HG02884 (cell line): ENCODE results near the gene APOH.

ENCODE experiments used
- ATAC-seq: cut with Tn5 transposase; IDR thresholded peaks from one replicate; pipeline ENCODE4 v1.9.1; 2021; ENCODE audit warnings: mild to moderate bottlenecking, moderate library complexity; ENCODE audit not compliant: unreplicated experiment

Gene APOH

GRCh38 chr17:66235377-66235994 lies 6.3 kb upstream of the APOH start:
- no peak for ATAC-seq

- ATAC-seq, result no peak
Observed at GRCh38 chr17:66234611-66235010, 5.4 kb upstream of the APOH start.

GRCh38 chr17:66233023-66233753 lies 4.0 kb upstream of the APOH start:
- no peak for ATAC-seq

- ATAC-seq, result no peak
Observed at GRCh38 chr17:66230922-66231591, 1.8 kb upstream of the APOH start.

- ATAC-seq, result no peak
Observed at GRCh38 chr17:66229783-66230538, 746 bp upstream of the APOH start.

GRCh38 chr17:66227212-66228045 lies 1.8 kb downstream of the APOH start:
- no peak for ATAC-seq

- no peak for ATAC-seq
Observed at GRCh38 chr17:66222798-66223350, 6.3 kb downstream of the APOH start.

GRCh38 chr17:66221755-66222530 lies 7.3 kb downstream of the APOH start:
- ATAC-seq, result no peak

- ATAC-seq, result no peak
Observed at GRCh38 chr17:66221343-66221742, 7.9 kb downstream of the APOH start.

- no peak for ATAC-seq
Observed at GRCh38 chr17:66220079-66220835, 9.0 kb downstream of the APOH start.

GRCh38 chr17:66215529-66215911 lies 13.7 kb downstream of the APOH start:
- ATAC-seq, result no peak

- ATAC-seq, result no peak
Observed at GRCh38 chr17:66214884-66215528, 14.2 kb downstream of the APOH start.

- ATAC-seq, result no peak
Observed at GRCh38 chr17:66211047-66211810, 18.0 kb downstream of the APOH start.

- ATAC-seq, result no peak
Observed at GRCh38 chr17:66210208-66210574, 19.0 kb downstream of the APOH start.

- ATAC-seq, result no peak
Observed at GRCh38 chr17:66207936-66208335, 21.3 kb downstream of the APOH start.

- no peak for ATAC-seq
Observed at GRCh38 chr17:66203274-66204015, 25.8 kb downstream of the APOH start.

GRCh38 chr17:66200685-66201092 lies 28.5 kb downstream of the APOH start:
- ATAC-seq, result no peak
